Midbrain (tissue), 1 donor: ENCODE results near the gene THBS3.
"Not testable (repeated sequence)": the region's sequence is repeated elsewhere in the genome, so short reads cannot be mapped to it uniquely, and the experiment has no call there.

Source experiments
- DNase-seq: peaks from one replicate; lab custom pipeline; 2025; lab: John Stamatoyannopoulos, UW

The THBS3 gene

GRCh38 chr1:155233502-155233901 is 25.8 kb upstream of the THBS3 start:
- DNase-seq: not testable (repeated sequence)

DNA sequence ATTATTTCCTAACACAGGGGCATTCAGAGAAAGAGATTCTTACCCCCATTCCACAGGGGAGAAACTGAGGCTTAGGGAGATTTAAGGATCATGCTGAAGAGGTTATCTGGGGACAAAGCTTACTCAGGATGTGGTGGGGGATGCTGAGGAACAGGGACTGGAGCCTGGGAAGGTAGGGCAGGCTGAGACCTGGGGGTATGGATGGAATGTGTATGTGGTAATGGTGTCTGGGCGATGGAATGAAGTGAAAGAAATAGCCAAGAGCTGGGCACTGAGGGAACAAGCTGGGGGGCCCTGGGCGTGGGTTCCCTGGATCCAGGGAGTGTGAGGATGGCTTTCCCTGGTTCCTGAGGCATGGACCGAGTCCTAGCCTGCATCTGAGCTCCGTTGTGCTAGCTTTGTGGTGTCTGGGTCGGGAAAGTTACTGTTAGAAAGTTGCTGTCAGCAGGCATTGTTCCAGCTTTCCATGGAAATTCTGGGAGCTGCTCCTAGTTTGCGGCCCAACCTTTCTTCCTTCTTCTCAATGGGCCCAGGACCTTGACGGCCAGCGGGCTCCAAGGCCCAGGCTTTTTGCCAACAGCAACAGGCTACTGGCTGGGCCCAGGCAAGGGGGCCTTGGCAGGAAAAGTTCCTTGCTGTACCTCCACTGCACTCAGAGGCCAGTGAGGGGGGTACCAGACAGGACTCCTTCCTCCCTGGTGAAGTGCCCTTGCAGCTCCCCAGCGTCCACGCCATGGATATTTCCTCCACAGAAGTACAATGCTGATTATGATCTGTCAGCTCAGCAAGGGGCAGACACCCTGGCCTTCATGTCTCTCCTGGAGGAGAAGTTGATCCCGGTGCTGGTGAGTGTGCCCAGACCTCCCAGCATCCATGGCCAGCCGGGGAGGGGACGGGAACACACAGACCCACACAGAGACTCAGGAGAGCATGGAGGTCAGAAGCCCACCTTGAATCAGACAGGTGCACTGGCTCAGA is 24.6 kb upstream of the THBS3 start:
- peak; percentile 59 for DNase-seq

DNA sequence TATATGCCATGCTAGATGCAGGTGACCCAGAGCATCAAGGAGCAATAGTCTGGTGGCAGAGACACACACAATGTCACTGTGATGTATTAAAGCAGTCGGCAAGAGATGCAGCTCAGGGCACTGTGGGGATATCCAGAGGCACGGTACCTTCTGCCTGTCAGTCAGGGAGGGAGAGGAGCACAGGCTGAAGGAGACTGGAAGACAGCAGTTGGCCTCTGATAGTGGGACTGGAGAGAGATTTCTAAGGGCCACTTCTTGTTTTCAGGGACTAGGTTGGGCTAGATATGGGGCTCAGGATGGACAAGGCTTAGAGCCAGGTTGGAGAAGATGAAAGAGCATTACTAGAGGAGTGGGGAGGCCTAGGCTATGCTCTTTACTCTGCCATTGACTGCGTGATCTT is 23.6 kb upstream of the THBS3 start:
- DNase-seq: not testable (repeated sequence)

GRCh38 chr1:155228096-155228427 is 20.4 kb upstream of the THBS3 start:
- no peak for DNase-seq

DNA sequence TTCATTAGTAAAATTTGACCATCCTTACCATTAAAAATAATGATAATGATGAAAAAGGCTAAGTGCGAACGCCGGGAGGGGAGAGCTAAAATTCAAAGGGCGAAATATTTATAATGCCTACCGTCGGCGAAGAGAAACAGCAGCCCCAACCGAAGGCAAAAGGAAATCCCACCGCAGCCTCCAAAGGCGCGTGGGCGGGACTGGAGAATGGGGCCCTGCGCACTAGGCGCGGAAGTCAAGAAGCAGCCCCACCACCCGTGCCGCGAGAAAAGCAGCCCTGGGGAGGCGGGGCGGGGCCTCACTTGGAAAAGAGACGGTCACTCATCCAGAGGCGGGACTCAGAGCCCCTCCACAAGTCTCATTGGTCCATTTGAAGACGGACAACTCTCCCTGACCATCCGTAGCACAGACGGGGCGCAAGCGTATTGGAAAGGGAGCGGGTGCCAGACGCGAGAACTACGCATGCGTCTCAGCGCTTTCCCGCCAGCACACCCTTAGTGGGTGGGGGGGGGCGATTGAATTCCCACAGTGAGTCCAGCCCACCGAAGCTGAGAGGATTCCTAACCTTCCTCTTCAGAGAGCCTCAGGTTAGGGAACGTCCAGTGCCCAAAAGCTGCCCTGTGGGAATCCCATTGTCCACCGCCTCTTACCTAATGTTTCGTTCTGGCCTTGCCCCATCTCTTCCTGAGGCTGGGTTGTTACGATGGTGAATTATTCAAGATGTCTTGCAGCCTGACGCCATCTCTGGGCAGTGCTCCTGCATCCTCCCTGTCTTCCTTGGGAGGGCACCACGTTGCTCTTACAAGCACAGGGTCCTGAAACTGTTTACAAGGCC is 19.8 kb upstream of the THBS3 start:
- DNase-seq: peak; percentile 98

DNA sequence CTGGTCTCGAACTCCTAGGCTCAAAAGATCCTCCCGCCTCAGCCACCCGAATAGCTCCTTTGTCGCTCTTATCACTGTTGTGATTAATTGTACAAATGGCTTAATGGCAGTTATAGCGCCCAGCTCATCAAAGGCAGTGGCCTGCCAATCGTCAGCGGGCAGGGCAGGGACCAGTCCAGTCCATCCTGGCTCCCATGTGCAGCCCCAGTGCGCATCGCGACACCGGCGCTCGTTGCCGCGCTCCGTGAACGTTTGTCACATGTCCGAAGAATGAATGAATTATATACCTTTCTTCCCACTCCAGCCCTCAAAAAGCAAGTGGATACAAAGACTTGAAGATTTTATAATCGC is 19.2 kb upstream of the THBS3 start:
- DNase-seq: no peak

GRCh38 chr1:155226188-155226909 is 18.7 kb upstream of the THBS3 start:
- peak; percentile 64 for DNase-seq

DNA sequence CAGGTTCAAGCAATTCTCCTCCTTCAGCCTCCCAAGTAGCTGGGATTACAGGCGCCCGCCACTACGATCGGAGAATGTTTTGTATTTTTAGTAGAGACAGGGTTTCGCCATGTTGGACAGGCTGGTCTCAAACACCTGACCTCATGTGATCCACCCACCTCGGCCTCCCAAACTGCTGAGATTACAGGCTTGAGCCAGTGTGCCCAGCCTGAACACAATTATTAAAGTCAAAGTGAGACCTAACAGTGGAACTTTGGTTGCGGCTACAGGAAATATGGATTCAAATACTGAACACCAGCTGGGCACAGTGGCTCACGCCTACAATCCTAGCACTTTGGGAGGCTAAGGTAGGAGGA is 17.7 kb upstream of the THBS3 start:
- DNase-seq: not testable (repeated sequence)

DNA sequence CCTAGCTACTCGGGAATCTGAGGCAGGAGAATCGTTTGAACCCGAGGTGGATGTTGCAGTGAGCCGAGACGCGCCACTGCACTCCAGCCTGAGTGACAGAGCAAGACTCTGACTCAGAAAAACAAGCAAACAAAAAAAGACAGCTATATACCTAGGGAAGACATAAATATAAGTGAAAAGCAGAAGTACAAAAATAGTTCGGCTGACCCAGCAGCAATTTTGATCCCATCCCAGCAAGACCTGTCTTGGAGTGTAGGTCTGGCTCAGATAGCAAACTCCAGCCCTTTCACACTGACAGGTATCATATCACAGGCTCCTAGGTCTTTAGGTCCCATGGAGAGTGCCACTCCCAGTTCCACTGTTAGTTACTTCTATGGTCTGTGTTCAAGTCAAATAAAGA is 15.3 kb upstream of the THBS3 start:
- DNase-seq: no peak

- not testable (repeated sequence) for DNase-seq
Observed at GRCh38 chr1:155220211-155220965, 12.7 kb upstream of the THBS3 start.

GRCh38 chr1:155219592-155220031 is 11.9 kb upstream of the THBS3 start:
- DNase-seq: peak; percentile 75

DNA sequence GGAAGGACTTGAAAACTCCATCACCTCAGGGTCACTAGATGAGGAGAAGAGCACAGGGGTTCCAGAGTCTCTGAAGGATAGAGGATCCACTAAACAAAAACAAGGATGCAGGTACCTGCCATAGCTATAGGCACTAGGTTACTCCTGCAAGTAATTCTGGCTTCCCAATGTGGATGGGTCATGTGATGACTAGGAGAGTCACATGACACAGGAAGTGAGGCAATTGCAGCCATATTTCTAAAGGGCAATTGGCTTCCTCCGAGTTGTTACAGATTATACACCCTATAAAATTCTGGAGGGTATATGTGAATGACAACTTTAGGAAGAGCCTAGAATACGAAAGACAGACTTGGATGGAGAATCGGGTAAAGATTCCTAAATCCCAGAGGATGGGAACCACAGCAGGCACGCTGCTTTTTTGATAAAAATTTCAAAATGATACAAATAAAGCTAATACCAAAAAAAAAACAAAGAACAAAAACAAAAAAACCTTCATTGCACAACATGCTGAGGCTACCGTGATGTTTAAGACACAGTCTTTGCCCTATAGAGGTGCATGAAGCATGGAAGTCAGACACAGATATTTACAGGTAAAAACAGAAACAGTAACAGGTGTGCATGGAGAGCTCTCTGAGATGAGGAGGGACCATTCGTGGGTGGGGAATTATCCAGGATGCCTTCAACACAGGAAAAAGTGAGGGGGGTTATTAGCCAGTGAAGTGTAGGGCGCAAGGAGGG is 11.3 kb upstream of the THBS3 start:
- DNase-seq: peak; percentile 85

GRCh38 chr1:155214702-155215101 is 7.0 kb upstream of the THBS3 start:
- DNase-seq: not testable (repeated sequence)

GRCh38 chr1:155212051-155212440 is 4.3 kb upstream of the THBS3 start:
- not testable (repeated sequence) for DNase-seq

DNA sequence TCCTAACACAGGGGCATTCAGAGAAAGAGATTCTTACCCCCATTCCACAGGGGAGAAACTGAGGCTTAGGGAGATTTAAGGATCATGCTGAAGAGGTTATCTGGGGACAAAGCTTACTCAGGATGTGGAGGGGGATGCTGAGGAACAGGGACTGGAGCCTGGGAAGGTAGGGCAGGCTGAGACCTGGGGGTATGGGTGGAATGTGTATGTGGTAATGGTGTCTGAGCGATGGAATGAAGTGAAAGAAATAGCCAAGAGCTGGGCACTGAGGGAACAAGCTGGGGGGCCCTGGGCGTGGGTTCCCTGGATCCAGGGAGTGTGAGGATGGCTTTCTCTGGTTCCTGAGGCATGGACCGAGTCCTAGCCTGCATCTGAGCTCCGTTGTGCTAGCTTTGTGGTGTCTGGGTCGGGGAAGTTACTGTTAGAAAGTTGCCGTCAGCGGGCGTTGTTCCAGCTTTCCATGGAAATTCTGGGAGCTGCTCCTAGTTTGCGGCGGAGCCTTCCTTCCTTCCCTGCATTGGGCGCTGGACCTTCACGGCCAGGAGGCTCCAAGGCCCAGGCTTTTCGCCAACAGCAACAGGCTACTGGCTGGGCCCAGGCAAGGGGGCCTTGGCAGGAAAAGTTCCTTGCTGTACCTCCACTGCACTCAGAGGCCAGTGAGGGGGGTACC is 3.8 kb upstream of the THBS3 start:
- DNase-seq: peak; percentile 10

- DNase-seq: no peak
Observed at GRCh38 chr1:155210314-155211104, 2.8 kb upstream of the THBS3 start.

DNA sequence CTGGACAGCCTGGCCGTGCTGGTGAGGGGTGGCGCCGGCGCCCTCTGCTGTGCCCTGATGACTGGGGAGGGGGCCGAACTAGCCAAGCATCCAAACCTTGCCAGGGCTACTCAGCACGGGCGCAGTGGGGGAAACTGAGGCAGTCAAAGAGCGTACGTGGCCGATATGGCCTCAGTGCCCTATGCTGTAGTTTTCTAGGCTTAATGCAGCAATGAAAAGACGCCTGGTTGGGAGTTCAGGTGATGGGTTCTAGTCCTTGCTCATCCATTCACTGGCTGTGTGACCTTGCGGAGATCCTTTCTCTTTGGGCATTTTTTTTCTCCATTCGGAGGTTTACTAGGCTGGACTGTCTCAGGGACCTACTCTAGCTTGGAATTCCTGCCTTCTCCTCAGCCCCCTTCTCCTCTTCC is 1.6 kb upstream of the THBS3 start:
- DNase-seq: no peak

GRCh38 chr1:155208541-155209311 is 1.0 kb upstream of the THBS3 start, which contains the start of gene MTX1:
TSS of gene MTX1 (plus strand) at chr1:155208695. CDS start at chr1:155208805, 110 bp downstream.
- peak; percentile 84 for DNase-seq
